ENCODE data around the gene LIMA1.
A peak's percentile ranks its signal among the peaks of the same experiment; 100 is the strongest.

Gene LIMA1

DNA sequence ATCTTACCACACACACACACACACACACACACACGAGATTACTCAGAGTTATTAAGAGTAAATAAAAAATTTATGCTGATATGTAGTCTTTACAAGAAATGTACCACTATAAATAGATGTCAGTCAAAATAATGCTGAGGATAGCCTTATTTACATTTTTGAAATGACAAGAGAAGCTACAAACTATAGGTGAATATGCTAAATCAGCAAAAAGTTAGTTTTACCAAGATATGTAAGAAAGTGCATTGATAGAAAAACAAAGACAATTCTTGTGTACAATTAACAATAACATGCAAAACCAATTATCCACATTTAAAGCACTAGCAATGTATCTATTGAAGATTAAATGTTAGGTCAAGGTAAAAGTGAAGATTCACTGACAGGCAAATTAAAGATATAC, 69.3 kb downstream of the LIMA1 start:
- FAIRE-seq, result no peak

DNA sequence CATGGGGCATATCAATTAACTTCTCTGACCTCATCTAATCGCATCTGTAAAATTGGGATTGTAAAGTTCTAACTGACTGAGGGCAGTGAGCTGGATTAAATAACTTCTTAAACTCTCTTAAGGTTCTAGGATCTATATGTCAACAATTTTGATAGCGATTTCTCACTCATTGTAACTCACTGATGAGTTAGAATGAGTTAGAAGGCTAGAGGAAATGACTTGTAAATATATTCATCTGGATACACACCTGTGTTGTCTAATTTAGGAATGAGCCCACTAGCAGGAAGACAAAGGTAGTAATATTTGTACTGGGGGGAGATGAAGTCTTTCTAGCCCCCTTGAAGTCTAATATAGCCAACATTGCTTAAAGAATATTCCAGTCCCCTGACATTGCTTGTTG, 69.9 kb downstream of the LIMA1 start:
- FAIRE-seq, result no peak

DNA sequence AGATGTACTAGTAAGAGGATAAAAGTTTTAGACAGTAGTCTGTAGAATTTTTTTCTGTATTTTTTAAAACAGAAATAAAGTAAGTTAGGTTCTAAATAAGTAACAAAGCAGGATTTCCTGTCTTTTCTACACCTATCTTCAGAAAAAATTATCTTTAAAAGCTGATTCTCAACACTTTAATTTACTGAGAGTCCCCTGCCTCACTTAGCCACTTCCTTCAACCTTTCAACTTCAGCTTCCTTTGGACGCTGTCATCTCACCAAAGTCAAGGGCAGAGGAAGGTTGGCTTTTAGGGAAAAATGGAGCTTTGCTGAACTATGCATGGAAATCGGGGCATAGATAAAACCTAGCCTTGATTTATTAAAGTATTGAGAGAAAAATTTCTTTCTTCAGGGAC, 71.3 kb downstream of the LIMA1 start:
- FAIRE-seq, result no peak

- no peak for FAIRE-seq
Observed at GRCh38 chr12:50211392-50212070, 71.8 kb downstream of the LIMA1 start.

DNA sequence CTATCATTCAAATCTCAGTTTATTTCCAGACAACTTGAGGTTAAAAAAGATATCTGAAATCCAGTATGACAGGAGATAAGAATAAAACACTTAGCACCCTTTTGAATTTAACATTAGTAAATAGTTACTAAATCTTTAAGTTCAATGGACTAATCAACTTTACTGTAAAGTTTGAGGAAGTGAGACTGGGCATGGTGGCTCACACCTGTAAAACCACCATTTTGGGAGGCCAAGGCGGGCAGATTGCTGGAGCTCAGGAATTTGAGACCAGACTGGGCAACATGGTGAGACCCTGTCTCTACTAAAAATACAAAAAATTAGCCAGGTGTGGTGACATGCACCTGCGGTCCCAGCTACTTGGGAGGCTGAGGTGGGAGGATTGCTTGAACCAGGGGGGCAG, 75.9 kb downstream of the LIMA1 start:
- no peak for FAIRE-seq

DNA sequence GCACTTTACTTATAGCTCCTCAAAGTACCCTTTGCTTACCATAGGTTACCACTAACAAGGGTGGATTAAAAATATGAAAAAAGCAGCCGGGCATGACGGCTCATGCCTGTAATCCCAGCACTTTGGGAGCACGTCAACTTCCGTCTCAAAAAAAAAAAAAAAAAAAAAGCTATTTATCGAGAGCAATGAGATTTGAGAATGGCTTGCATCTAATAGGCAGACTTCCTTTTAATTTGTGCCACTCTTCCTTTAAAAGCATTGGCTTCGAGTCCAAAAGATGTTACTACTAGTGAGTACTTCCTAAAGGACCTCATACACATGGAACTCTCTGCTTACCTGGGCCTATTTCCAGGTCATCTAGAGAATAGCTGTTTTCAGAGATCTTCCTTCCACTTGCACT, 77.7 kb downstream of the LIMA1 start:
- no peak for FAIRE-seq

GRCh38 chr12:50203691-50204090, 79.6 kb downstream of the LIMA1 start:
- FAIRE-seq, result no peak

GRCh38 chr12:50201987-50202521, 81.3 kb downstream of the LIMA1 start:
- FAIRE-seq, result peak; percentile 91

DNA sequence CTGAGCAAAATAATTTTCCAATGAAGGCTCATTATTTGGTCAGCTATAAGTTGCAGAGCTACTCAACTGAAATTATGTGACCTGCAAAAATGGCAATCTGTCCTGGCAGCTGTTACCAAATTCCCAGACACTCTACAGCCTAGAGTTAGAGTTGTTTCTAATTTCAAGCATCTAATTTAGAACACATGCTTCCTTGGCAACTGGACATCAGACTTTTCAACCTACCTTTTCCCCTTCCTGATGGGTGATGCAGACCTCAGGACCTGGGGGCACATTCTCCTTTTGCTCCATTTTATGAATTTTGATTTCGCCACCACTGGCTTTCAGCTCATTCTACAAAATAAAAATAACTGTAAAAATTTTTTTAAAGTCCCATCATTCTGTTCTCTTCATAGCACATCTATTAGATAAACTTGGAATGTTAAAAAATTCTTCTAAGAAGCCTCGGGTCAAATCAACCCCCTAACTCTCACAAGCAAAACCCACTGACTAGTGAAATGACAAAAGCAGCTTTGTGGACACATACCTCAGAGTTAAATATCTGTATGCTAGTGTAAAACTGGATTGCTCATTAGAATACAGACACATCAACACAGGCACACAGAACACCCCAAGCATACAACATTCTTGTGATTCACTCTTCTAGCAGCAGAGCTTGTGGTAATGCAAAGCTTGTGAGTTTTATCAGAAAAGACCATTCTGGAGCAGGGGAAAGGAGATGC, 82.6 kb downstream of the LIMA1 start:
- no peak for FAIRE-seq

DNA sequence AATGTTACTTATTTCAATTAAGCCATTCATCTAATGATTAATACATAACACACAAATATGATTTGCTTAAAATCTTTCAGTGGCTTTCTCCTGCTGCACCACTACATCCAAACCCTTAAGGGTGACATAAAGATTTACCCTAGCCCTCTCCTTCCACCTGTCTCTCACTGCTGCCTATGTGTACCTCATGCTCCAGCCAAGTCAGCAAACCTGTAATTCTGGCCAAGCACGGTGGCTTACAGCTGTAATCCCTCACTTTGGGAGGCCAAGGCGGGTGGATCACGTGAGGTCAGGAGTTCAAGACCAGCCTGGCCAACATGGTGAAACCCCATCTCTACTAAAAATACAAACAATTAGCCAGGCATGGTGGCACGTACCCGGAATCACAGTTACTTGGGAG, 84.5 kb downstream of the LIMA1 start:
- no peak for FAIRE-seq

DNA sequence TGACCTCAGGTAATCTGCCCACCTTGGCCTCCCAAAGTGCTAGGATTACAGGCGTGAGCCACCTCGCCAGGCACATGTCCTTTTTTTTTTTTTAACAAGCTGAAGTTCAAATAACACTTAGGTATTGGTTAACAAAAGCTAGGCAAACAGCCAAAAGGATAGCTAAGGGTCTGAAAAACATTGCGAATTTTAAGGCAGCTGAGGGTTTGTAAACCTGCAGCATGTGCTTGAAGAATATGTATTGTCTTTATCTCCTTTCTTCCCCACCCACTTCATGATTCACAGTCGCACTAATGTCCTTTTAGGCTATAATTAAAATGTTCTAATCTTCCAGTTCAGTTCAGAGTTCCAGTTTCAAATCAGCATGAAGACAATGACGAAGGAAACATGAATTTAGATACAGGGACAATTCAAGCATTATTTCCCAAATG, 86.0 kb downstream of the LIMA1 start:
- no peak for FAIRE-seq

GRCh38 chr12:50196537-50196936, 86.8 kb downstream of the LIMA1 start:
- FAIRE-seq, result no peak

DNA sequence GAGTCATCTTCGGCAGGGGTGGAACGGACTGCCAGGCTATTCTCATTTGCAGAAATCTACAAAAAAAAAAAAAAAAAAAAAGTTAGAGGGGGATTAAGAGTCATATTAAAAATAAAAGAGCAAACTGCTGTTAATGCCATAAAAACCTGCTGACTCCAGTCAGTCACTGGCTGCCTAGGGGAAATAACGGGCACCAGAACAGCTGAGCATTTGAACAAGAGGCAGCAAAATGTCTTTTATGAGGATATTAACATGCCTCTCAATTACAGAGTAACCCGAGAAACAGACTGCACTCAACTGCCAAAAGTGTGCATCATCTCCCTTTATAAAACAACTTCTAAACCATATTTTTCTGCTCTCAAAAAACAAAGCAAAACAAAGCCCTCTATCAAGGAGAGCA, 87.5 kb downstream of the LIMA1 start:
- FAIRE-seq, result no peak

GRCh38 chr12:50192908-50193307, 90.4 kb downstream of the LIMA1 start:
- no peak for FAIRE-seq

- FAIRE-seq, result no peak
Observed at GRCh38 chr12:50192236-50192635, 91.1 kb downstream of the LIMA1 start.

- no peak for FAIRE-seq
Observed at GRCh38 chr12:50190859-50191258, 92.5 kb downstream of the LIMA1 start.

GRCh38 chr12:50188875-50189575, 94.3 kb downstream of the LIMA1 start:
- FAIRE-seq, result no peak

DNA sequence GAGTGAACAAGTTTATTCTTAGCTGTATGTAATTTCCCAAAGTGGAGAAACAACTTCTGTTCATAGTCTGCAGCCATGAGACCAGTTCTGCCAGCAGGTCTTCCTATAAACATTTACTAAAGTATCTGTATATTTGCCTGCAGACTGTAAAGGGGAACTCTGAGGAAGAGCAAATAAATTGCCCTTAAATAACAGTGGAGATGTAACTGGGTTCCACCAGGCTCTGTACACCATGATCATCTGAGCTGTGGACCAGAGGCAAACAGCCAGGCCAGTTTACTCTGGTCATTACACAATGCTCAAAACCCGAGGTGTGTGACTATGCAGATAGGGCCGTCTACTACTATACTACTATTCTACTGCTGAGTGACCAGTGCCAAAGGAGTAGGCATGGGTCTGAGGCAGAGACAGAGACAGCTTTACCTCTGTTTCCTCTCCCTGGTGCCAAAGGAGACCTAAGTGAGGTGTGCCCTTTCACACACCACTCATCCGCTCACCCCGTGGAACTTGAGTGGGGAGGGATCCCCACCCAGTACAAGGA, 95.0 kb downstream of the LIMA1 start:
- no peak for FAIRE-seq

GRCh38 chr12:50187084-50187900, 96.0 kb downstream of the LIMA1 start:
- no peak for FAIRE-seq

- FAIRE-seq, result no peak
Observed at GRCh38 chr12:50186681-50187080, 96.6 kb downstream of the LIMA1 start.

DNA sequence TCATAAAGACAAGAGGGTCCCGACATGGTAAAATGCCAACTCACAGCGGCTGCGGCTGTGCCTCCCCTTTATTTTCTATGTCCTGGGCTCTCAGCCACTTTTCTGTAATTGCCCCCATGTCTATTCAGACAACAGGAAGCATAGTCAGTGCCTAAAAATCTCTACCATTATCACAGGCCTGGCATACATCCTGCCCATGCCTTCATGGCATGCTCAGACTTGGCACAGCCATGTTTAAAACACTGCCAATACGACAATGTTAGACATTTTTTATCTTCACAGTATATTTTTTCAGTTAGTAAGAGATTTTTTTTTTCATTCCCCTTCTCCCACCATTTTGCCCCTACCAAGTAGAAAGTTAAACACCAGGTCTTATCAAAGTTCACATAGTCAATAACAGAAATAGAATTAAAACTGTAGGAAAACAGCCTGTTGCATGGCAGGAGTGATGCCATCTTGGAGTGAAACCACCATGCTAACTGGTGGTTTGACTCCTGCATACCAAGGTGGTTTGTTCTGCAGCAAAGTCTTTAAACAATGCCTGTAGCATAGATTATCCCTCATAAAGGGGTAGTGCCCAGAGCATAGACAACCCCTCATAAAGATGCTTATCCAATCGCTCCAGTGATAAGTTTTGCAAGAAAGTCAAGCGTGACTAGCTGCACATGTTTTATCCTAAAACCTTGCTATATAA, 97.2 kb downstream of the LIMA1 start:
- no peak for FAIRE-seq

GRCh38 chr12:50185301-50185895, 97.9 kb downstream of the LIMA1 start:
- FAIRE-seq, result no peak

All from G401.6 (cell line).